Measurements from ENCODE around the gene MUC20.
"Not testable (repeated sequence)": the region's sequence is repeated elsewhere in the genome, so short reads cannot be mapped to it uniquely, and the experiment has no call there.

The MUC20 gene

GRCh38 chr3:195774917-195775316, 54.1 kb downstream of the MUC20 start:
- DNase-seq: no peak

- no peak for DNase-seq
These were observed 57.2 kb downstream of the MUC20 start for GRCh38 chr3:195777975-195778374.

GRCh38 chr3:195781236-195781635, 60.5 kb downstream of the MUC20 start:
- not testable (repeated sequence) for DNase-seq

Measured in activated CD4-positive, alpha-beta T cell treated with anti-CD3 and anti-CD28 coated beads, Interleukin-2, amount 50 U/mL, for 16 hours (primary cell).